Hippocampal formation (tissue), 2 donors: Measurements from ENCODE around the gene GOLGA6L22.
"Not testable (repeated sequence)": the region's sequence is repeated elsewhere in the genome, so short reads cannot be mapped to it uniquely, and the experiment has no call there.

ENCODE experiments used
- DNase-seq, 2 donors: peaks; one replicate each; lab custom pipeline; 2025; lab: John Stamatoyannopoulos, UW

GOLGA6L22 gene, protein sequence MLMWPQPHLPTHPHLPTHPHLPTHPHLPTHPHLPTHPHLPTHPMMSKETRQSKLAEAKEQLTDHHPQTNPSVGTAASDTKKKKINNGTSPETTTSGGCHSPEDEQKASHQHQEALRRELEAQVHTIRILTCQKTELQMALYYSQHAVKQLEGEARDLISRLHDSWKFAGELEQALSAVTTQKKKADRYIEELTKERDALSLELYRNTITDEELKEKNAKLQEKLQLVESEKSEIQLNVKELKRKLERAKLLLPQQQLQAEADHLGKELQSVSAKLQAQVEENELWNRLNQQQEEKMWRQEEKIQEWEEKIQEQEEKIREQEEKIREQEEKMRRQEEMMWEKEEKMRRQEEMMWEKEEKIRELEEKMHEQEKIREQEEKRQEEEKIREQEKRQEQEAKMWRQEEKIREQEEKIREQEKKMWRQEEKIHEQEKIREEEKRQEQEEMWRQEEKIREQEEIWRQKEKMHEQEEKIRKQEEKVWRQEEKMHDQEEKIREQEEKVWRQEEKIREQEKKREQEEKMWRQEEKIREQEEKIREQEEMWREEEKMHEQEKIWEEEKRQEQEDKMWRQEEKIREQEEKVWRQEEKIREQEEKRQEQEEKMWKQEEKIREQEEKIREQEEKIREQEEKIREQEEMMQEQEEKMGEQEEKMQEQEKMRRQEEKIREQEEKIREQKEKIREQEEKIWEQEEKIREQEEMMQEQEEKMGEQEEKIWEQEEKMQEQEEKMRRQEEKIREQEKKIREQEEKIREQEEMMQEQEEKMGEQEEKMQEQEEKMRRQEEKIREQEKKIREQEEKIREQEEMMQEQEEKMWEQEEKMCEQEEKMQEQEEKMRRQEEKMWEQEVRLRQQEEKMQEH

DNA sequence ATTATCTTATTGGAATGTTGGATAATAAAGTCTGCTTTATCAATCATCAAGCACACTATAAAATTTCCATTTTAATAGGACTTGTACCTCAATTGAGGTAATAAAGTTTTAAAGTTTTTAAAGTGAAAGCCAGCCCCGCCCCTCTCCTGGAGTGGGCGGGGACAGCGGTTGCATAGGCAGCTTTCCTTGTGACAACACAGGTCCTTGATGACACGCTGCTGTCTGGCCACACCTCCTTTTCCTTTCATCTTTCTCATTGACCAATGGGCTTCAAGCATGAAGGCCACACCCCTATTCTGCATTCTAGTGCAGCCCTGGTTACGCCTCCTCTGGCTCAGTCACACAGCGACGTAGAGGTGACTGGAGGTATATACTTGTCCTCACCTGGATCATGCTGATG is at the start of gene GOLGA6L22:
Gene GOLGA6L22 (plus strand): TSS at position 301 of the 400 bp plus-strand sequence. CDS start 91 bp downstream, at position 392.
- not testable (repeated sequence) for DNase-seq

- not testable (repeated sequence) for DNase-seq
Measured at GRCh38 chr15:22417288-22417687, 41.4 kb upstream of the GOLGA6L22 start.

GRCh38 chr15:22417795-22418194 is 40.9 kb upstream of the GOLGA6L22 start:
- DNase-seq, result not testable (repeated sequence)

DNA sequence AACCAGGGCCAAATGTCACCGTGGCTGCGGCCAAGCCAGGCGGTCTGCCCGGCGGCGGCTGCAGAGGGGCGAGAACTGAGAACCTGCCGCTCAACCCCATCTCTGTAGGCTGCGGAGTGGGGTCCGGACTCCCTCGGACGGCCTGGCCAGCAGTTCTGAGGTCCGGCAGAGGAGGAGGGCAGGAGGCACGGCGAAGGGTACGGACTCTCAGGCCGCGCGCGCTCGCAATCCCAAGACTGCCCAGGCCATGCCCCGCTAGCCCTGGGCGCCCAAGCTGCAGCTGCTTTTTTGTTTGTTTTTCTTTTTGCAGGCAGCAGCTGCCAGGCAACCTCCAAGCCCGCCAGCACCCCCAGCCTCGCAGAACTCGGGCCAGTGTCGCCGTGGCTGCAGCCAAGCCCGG is 40.5 kb upstream of the GOLGA6L22 start:
- not testable (repeated sequence) for DNase-seq

DNA sequence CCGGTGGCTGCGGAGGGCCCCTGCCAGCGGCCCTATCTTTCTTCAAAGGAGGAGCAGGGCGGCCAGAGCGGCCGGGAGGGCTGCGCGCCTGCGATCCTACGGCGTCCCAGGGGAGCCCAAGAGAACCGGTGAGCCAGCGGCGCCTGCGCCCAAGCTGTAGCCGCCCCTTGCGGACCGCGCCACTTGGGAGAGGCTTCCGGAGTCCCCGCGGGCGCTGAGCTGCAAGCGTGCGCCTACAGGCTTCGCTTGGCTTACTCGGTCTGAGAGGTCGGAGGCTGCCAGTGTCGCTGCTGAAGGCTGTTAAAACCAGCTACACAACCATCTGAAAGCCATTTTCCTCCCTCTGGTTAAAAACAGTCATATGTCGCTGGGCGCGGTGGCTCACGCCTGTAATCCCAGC is 40.0 kb upstream of the GOLGA6L22 start:
- not testable (repeated sequence) for DNase-seq

DNA sequence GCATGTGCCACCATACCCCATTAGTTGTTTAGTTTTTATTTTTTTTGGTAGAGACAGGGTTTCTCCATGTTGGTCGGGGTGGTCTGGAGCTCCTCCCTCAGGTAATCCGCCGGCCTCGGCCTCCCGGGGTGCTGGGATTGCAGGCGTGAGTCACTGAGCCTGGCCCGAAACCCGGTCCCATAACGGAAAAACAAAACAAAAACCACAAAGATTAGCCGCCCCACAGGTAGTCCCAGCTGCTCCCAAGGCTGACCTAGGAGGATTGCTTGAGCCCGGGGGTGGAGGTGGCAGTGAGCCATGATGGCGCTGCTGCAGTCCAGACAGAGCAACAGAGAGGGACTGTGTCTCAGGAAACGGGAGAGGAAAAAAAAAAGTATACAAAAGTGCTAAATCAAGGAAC is 38.4 kb upstream of the GOLGA6L22 start:
- DNase-seq, result not testable (repeated sequence)

DNA sequence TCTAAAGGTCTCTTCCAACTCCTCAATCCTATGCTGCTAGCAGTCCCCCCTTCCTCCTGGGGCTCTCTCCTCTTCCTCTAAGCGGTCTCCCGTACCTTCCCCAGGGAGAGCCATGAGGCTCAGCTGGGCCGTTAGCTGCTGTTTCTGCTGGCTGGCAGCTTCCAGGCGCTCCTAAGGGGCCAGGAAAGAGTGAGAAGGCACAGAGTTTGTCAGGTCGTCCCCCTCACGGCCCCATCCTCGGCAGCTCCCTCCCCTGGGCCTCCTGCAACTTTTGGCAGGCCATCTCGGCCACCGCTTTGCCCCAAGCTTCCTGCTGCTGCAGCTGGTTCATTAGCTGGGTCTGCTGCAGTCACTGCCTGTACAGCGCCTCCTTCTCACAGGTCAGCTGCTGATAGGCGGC is 29.3 kb upstream of the GOLGA6L22 start:
- not testable (repeated sequence) for DNase-seq

DNA sequence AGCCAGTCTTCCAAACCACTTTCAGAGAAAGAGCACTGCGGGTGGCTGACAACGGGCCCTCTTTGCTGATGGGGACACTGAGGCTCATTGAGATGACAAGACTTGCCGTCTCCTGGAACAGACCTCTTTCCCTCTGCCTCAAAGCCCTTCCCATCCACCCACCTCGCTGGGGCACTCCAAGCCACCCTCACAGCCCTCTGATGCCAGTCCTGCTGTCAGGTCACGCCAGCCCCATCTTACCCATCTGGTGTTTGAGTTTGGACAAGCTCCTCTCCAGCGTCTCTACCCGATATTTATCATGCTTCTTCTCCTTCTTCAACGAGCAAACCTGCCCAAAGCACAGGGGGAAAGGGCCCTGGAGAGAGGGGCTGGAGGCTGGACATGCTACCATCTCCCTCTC is 27.0 kb upstream of the GOLGA6L22 start:
- not testable (repeated sequence) for DNase-seq

DNA sequence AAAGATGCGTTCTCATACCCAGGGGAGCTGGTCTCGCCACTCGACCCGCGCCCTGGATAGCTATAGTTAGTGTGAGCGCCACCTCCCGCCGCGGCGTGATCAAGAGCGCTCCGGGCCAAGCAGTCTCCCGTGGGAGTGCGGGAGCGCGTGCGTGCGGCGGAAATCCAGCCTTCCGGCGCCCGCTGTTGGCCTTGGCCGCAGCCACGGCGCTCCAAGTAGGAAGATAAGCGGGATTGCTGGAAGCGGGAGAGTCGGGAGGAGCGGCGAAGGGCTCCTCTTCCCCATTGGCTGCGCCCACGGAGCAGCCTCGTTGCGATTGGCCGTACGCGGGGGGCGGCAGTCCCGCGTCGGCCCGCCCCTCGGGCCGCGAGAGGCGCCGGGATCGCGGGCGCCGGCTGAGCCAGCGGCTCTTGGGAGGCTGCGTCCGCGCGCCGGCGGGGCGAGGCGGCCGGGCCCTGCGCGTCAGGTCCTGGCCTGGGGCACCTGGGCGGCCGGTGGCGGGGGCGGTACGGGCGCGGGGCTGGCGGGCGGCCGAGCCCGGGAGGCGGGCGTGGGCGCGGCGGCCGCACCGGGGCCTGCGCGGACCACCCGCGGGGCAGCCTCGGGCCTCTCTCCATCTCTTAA is 35.9 kb downstream of the GOLGA6L22 start:
- DNase-seq, result not testable (repeated sequence)

GRCh38 chr15:22497200-22497599 is 38.5 kb downstream of the GOLGA6L22 start:
- DNase-seq, result not testable (repeated sequence)

DNA sequence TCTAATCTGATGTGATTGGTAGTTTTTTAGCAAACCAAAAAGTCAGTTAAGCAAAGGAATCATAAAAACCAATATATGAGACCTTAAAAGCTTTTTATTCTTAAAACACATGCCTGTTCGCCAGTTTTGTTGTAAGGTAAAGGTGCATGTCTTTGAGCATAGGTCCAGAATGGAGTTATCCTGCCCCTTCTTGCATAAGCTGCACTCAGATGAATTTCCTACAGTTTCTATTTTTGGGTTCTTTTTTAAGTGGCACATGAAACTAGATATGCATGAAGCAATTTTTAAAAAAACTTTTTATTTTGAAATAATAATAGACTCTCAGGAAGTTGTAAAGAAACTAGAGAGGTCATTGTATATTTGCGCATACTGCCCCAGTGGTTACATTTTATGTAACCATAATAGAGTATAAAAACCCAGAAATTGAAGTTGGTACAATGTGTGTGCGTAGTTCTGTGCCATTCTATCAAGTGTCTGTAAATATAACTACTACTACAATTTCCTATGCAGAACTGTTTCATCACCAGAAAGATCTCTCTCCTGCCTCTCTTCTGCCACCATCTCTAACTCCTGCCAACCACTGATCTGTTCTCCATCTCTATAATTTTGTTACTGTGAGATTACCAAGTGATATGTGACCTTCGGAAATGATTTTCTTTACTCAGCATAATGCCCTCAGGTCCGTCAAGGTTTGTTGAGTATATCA is 39.7 kb downstream of the GOLGA6L22 start:
- DNase-seq, result not testable (repeated sequence)

DNA sequence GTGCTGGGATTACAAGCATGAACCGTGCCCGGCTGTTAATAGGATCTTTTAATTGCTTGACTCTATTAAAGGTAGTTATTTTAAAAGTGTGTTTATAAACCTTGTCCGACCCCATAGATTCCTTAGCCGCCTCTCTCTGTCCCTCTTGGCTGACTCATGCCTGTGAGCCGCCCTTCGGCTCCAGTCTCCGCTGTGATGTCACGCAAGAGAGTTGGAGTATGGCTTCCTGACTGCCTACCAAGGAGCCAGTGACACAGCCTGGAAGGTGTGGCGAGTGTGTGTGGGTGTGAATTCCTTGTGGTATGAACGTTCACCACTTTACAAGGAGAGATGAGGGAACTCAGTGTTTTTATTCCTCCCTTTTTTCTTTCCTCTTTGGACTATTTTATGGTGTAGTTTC is 43.6 kb downstream of the GOLGA6L22 start:
- DNase-seq, result not testable (repeated sequence)

DNA sequence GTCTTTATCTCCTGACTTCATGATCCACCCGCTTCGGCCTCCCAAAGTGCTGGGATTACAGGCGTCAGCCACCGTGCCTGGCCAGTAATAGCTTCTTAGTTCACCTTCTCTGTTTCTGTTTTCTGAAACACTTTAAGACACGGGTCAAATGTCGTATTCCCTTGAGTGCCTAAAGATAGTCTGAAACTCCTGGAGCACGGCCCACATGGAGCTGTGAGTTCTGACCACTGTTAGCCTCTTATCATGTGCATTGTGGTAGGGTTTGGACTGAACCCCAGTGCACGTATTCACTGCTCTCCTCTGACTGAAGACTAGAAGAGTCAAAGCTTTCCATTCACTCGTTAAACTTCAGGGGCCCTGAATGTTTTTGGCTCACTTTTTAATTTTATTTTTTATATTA is 48.3 kb downstream of the GOLGA6L22 start:
- DNase-seq, result not testable (repeated sequence)

GRCh38 chr15:22516140-22516539 is 57.4 kb downstream of the GOLGA6L22 start:
- DNase-seq, result not testable (repeated sequence)
